Epithelial cell of alveolus of lung (primary cell): Measurements from ENCODE around the gene MTA2. TPM values are rescaled to one million over a fixed set of nuclear protein-coding genes. Genes with fewer than 3 reads are reported as not detected.

Source experiments
- total RNA-seq: library from RNA; depleted of rRNA; stranded (reverse); fragments of >200 nt; gene quantifications from 2 replicates; pipeline ENCODE4 v1.2.1, GENCODE V29; 2015

Gene MTA2
- 72.1 and 101 TPM in 2 replicates for total RNA-seq

GRCh38 chr11:62601372-62602140 is at the start of gene MTA2:
MTA2 (minus strand) TSS chr11:62601865; CDS start chr11:62601450, 415 bp downstream.

GRCh38 chr11:62645946-62646824 is 44.5 kb upstream of the MTA2 start, which contains the start of gene GANAB:
GANAB (minus strand) TSS chr11:62646613; CDS start chr11:62646599, 14 bp downstream.

DNA sequence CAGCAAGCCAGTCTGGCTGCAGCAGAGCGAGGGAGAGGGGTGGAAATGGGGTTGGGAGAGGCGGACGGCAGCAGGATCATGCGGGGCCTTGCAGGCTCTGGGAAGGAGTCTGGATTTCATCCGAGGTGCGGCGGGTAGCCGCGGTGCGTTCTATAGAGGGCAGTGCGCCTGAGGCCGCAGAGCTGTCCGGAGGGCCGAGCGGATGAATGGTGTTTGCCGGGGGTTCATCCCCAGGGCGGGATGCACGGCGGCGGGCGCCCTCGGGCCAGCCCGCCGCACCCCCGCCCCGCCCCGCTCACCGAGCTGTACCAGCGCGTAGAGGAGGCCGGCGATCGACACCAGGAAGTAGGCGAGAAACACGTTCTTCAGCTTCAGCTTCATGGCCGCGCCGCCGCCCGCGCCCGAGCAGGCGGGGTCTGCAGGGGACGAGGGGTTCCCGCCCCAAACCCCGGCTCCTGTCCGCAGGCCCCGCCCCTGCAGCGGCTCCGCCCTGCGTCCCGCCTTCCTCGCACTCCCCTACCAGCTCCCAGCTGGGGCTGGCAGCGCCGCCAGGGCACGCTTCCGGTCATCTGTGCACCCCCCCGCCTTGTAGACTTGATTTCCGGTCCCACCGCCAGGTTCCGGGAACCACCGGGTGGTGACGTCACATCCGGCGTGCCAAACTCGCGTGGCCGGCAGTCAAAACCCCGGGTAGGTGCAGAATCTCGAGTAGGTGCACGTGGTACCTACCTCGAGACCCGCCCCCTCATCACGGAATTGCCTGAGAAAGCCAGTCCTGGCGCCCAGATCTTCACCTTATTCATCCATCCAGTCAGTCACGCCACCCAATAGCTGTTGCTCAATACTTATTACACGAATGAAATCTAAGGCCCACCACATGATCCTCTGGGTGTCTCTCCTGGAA is 20.2 kb upstream of the MTA2 start, which contains the start of gene B3GAT3:
TSS of gene B3GAT3 (minus strand) at position 420 of the 904 bp plus-strand sequence. CDS start at position 381, 39 bp downstream.

GRCh38 chr11:62612366-62613290 is 11.0 kb upstream of the MTA2 start, which contains the start of the genes EML3 and ROM1:
EML3 (minus strand) TSS chr11:62612775; CDS start chr11:62612457, 318 bp downstream.
ROM1 (plus strand) TSS chr11:62613257; CDS start chr11:62613282, 25 bp downstream.

DNA sequence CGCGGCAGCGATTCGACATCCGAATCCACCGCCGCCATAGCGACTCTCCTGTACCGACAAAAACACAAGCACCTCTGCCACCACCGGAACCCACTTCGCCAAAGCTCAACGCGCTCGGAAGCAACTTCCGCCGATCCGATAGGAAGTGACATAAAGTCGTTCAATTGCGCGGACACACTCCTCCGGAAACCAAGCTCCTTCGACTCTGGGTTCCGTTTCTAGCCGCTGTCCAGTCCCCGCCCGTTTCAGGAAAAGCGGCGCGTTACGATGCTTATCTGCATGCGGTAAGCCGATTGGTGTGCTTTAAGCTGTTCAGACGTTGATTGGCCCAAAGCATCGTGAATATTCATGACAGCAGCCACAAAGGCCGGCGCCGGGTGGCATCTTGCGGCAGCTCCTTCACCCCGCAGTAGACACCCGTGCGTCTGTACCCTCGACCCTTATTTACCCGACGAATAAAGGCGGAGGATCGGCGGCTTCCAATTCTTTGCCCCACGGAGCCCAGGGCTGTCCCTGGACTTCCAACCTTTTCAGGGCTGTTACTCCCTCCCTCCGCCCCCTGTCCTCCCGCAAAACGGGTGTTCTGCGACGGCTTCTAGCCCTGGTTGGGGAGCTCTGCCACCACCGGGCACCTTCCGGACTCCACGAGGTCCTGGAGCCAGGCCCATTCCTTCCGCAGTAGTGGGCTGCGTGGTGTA is 10.1 kb downstream of the MTA2 start, which contains the start of gene TUT1:
TSS of gene TUT1 (minus strand) at position 76 of the 698 bp plus-strand sequence. CDS start at position 38, 38 bp downstream.

DNA sequence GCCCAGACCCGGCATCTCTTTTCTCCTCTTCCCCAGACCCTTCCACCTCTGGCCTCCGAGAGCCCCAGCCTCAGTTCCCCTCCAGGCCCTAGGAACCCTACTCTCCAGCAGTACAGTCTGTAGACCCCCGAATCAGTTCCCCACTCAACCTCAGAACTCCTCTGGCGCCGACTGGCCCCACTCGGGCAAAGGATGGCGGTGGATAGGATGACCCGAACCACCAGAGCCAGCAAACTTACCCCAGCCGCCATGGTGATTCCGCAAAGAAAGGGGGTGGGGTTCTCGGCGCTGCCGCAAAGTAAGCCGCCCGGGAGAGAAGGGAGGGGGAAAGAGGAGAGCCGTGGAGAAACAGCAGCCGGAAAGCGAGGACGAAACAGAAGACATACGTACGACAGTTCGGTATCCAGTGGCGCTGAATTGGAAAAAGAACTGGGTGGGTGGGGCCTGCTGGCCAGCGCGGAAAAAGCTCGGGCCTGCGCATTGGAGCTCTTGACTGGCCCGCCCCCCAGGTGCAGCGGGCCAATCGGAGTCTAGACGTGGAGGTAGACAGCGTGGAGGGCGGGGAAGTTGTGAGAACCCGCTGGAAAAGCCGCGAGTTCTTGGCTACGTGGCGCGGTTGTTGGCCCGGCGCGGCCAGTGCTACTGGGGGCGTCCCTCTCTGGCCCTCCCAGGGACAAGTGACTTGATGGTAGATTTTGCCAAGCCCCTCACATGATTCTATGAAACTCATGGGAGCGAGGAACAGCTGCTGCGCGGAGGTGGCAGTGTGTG is 27.9 kb downstream of the MTA2 start, which contains the start of gene EEF1G:
TSS of gene EEF1G (minus strand) at position 300 of the 771 bp plus-strand sequence. CDS start at position 251, 49 bp downstream.

DNA sequence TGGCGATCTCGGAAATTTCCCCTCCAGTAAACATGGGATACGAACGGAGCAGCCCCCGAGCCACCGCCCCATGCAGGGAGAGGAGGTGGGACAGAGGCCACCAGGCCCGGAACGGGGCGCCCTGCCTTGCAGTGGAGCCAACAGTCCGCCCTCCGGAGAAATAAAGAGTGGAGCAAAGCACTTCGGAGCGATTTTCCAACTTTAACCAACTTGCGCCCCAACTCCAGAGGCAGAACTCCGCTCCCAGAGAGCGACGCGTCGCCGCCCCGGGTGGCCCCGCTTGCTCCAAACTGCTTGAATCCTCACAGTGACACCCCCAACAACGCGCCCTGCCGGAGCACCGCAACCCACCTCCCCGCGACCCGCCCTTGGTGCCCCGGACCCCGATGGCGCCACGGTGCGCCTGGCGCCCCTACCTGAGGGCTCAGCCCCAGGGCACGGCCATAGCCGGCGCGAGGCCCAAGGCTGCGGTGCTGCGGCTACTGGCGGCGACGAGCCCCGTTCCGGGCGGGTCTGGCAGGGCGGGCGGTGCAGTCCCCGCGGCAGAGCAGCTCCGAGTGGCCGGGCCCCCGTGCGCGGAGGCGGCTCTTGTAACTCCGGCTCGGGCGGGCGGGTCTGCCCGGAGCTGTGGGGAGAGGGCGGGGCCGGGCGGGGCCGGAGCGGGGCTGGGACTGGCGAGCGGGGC is 55.3 kb downstream of the MTA2 start, which contains the start of gene AHNAK:
TSS of gene AHNAK (minus strand) at position 563 of the 685 bp plus-strand sequence. CDS start 10,708 bp downstream, outside the sequence.

Other genes with a start within 250 kb of the MTA2 start
- not detected in 2 replicates for gene SCGB1A1, start 182.8 kb downstream of the MTA2 start, total RNA-seq
- gene AHNAK, start 55.1 kb downstream of the MTA2 start, total RNA-seq: 242 and 261 TPM in 2 replicates
- 2,450 and 2,872 TPM in 2 replicates for gene EEF1G, start 28.0 kb downstream of the MTA2 start, total RNA-seq
- 9.2 and 13.4 TPM in 2 replicates for gene TUT1, start 10.3 kb downstream of the MTA2 start, total RNA-seq
- gene EML3, start 10.9 kb upstream of the MTA2 start, total RNA-seq: 25.9 and 34.3 TPM in 2 replicates
- 2.7 and 11.6 TPM in 2 replicates for gene ROM1, start 11.4 kb upstream of the MTA2 start, total RNA-seq
- 48.7 and 55.3 TPM in 2 replicates for gene B3GAT3, start 20.1 kb upstream of the MTA2 start, total RNA-seq
- 321 and 375 TPM in 2 replicates for gene GANAB, start 44.7 kb upstream of the MTA2 start, total RNA-seq
- gene INTS5, start 51.4 kb upstream of the MTA2 start, total RNA-seq: 30.1 and 41.0 TPM in 2 replicates
- 71.6 and 87.2 TPM in 2 replicates for gene C11orf98, start 63.3 kb upstream of the MTA2 start, total RNA-seq
- gene CSKMT, start 63.4 kb upstream of the MTA2 start, total RNA-seq: 6.1 and 10.1 TPM in 2 replicates
- gene UQCC3, start 69.8 kb upstream of the MTA2 start, total RNA-seq: 11.5 and 17.2 TPM in 2 replicates
- gene LBHD1, start 70.4 kb upstream of the MTA2 start, total RNA-seq: 2.4 and 3.1 TPM in 2 replicates
- gene UBXN1, start 77.2 kb upstream of the MTA2 start, total RNA-seq: 135 and 148 TPM in 2 replicates
- gene LRRN4CL, start 87.7 kb upstream of the MTA2 start, total RNA-seq: 2.1 and 4.3 TPM in 2 replicates
- gene BSCL2, start 105.6 kb upstream of the MTA2 start, total RNA-seq: 66.0 and 82.1 TPM in 2 replicates
- not detected in 2 replicates for gene GNG3, start 105.8 kb upstream of the MTA2 start, total RNA-seq
- gene HNRNPUL2, start 125.6 kb upstream of the MTA2 start, total RNA-seq: 9.2 and 16.2 TPM in 2 replicates
- 22.4 and 50.1 TPM in 2 replicates for gene TTC9C, start 126.6 kb upstream of the MTA2 start, total RNA-seq
- 7.5 and 8.3 TPM in 2 replicates for gene ZBTB3, start 152.3 kb upstream of the MTA2 start, total RNA-seq
- gene POLR2G, start 159.7 kb upstream of the MTA2 start, total RNA-seq: 95.7 and 111 TPM in 2 replicates
- 11.4 and 20.0 TPM in 2 replicates for gene TAF6L, start 169.5 kb upstream of the MTA2 start, total RNA-seq
- gene TMEM179B, start 185.5 kb upstream of the MTA2 start, total RNA-seq: 82.1 and 98.6 TPM in 2 replicates
- 39.0 and 55.0 TPM in 2 replicates for gene TMEM223, start 190.1 kb upstream of the MTA2 start, total RNA-seq
- gene NXF1, start 203.6 kb upstream of the MTA2 start, total RNA-seq: 20.3 and 44.3 TPM in 2 replicates
- 44.6 and 50.4 TPM in 2 replicates for gene STX5, start 230.2 kb upstream of the MTA2 start, total RNA-seq
- gene TEX54, start 231.0 kb upstream of the MTA2 start, total RNA-seq: not detected in 2 replicates
- 38.6 and 57.9 TPM in 2 replicates for gene WDR74, start 237.7 kb upstream of the MTA2 start, total RNA-seq